H9 (cell line): ENCODE results near the gene HS1BP3. TPM values are rescaled to one million over a fixed set of nuclear protein-coding genes. Genes with fewer than 3 reads are reported as not detected.

ENCODE experiments used
- DNase-seq: peaks from one replicate; pipeline ENCODE4 v3.0.0-alpha.2; 2017
- H2AFZ ChIP-seq: one replicate; pipeline ENCODE4 v1.6.1; 2013; ENCODE audit warnings: mild to moderate bottlenecking, low read length, control low read depth, moderate library complexity
- H2AK5ac ChIP-seq: 2 replicates; pipeline ENCODE4 v1.6.1; 2013; ENCODE audit warnings: low read length, control low read depth, mixed read lengths; ENCODE audit not compliant: insufficient read length
- H2BK120ac ChIP-seq: one replicate; pipeline ENCODE4 v1.6.1; 2013; ENCODE audit warnings: low read depth, mild to moderate bottlenecking, low read length, control low read depth, inconsistent platforms; ENCODE audit not compliant: poor library complexity, severe bottlenecking
- H2BK12ac ChIP-seq: 2 replicates; pipeline ENCODE4 v1.6.1; 2013; ENCODE audit warnings: low read length, control low read depth, mixed read lengths, low read depth; ENCODE audit not compliant: insufficient read length
- H2BK15ac ChIP-seq: 2 replicates; pipeline ENCODE4 v1.6.1; 2013; ENCODE audit warnings: low read depth, low read length, control low read depth
- H2BK20ac ChIP-seq: one replicate; pipeline ENCODE4 v1.6.1; 2013; ENCODE audit warnings: low read depth, mild to moderate bottlenecking, low read length, control low read depth, inconsistent platforms; ENCODE audit not compliant: poor library complexity, severe bottlenecking
- H2BK5ac ChIP-seq: 2 replicates; pipeline ENCODE4 v1.6.1; 2013; ENCODE audit warnings: low read length, control low read depth, mixed read lengths; ENCODE audit not compliant: insufficient read length
- H3K14ac ChIP-seq: 2 replicates; pipeline ENCODE4 v1.6.1; 2013; ENCODE audit warnings: low read length, control low read depth; ENCODE audit not compliant: insufficient read depth
- H3K18ac ChIP-seq: 2 replicates; pipeline ENCODE4 v1.6.1; 2013; ENCODE audit warnings: low read depth, mild to moderate bottlenecking, mixed read lengths, low read length, control low read depth; ENCODE audit not compliant: insufficient read length
- H3K23ac ChIP-seq: 2 replicates; pipeline ENCODE4 v1.6.1; 2013; ENCODE audit warnings: low read length, control low read depth, mixed read lengths, low read depth; ENCODE audit not compliant: insufficient read length
- H3K23me2 ChIP-seq: 2 replicates; pipeline ENCODE4 v1.6.1; 2013; ENCODE audit warnings: low read depth, mild to moderate bottlenecking, mixed read lengths, low read length, control low read depth; ENCODE audit not compliant: insufficient read length, poor library complexity, severe bottlenecking
- H3K27ac ChIP-seq: 2 replicates; pipeline ENCODE4 v1.5.1; 2013; ENCODE audit warnings: low read length, control low read depth, mixed read lengths, low read depth; ENCODE audit not compliant: insufficient read length
- H3K27me3 ChIP-seq: 2 replicates; pipeline ENCODE4 v1.6.1; 2013; ENCODE audit warnings: low read length, control low read depth, inconsistent platforms; ENCODE audit not compliant: insufficient read depth
- H3K4ac ChIP-seq: 2 replicates; pipeline ENCODE4 v1.6.1; 2013; ENCODE audit warnings: low read depth, mild to moderate bottlenecking, control low read depth, inconsistent platforms, low read length, moderate library complexity
- H3K4me1 ChIP-seq: 2 replicates; pipeline ENCODE4 v1.6.1; 2013; ENCODE audit warnings: low read length, control low read depth, inconsistent platforms; ENCODE audit not compliant: insufficient read depth
- H3K4me2 ChIP-seq: 2 replicates; pipeline ENCODE4 v1.6.1; 2013; ENCODE audit warnings: low read length, control low read depth, mixed read lengths; ENCODE audit not compliant: insufficient read length, insufficient read depth
- H3K56ac ChIP-seq: 2 replicates; pipeline ENCODE4 v1.6.1; 2013; ENCODE audit warnings: low read depth, mild to moderate bottlenecking, mixed read lengths, low read length, control low read depth; ENCODE audit not compliant: insufficient read length
- H3K79me1 ChIP-seq: 2 replicates; pipeline ENCODE4 v1.6.1; 2013; ENCODE audit warnings: low read depth, mild to moderate bottlenecking, moderate library complexity, low read length, control low read depth, inconsistent platforms; ENCODE audit not compliant: insufficient read depth, poor library complexity, severe bottlenecking
- H3K79me2 ChIP-seq: 2 replicates; pipeline ENCODE4 v1.6.1; 2013; ENCODE audit warnings: low read length, control low read depth, inconsistent platforms; ENCODE audit not compliant: insufficient read depth
- H3K9ac ChIP-seq: 2 replicates; pipeline ENCODE4 v1.6.1; 2013; ENCODE audit warnings: low read length, control low read depth, mixed read lengths; ENCODE audit not compliant: insufficient read length; ENCODE audit errors: extremely low read depth
- H3K9me3 ChIP-seq: one replicate; pipeline ENCODE4 v1.6.1; 2013; ENCODE audit warnings: low read depth, low read length, inconsistent platforms; ENCODE audit not compliant: control insufficient read depth
- H3T11ph ChIP-seq: one replicate; pipeline ENCODE4 v1.6.1; 2013; ENCODE audit warnings: mild to moderate bottlenecking, low read length, control low read depth, inconsistent platforms
- H4K20me1 ChIP-seq: one replicate; pipeline ENCODE4 v1.6.1; 2013; ENCODE audit not compliant: control insufficient read depth, insufficient read length, insufficient read depth
- H4K5ac ChIP-seq: 2 replicates; pipeline ENCODE4 v1.6.1; 2013; ENCODE audit warnings: low read depth, mild to moderate bottlenecking, mixed read lengths, low read length, control low read depth; ENCODE audit not compliant: insufficient read length
- H4K8ac ChIP-seq: replicated peaks from 2 replicates; pipeline ENCODE4 v1.6.1; 2013; ENCODE audit warnings: low read length, control low read depth, mixed read lengths, low read depth; ENCODE audit not compliant: insufficient read length
- H4K91ac ChIP-seq: 2 replicates; pipeline ENCODE4 v1.6.1; 2013; ENCODE audit warnings: low read depth, mild to moderate bottlenecking, moderate library complexity, mixed read lengths, low read length, control low read depth; ENCODE audit not compliant: insufficient read length
- H3K27ac Mint-ChIP-seq, 3 experiments: 2 replicates in 2 of 3; 3 replicates in 1 of 3; pipeline ENCODE4 v1.8.0; 2020 to 2021; ENCODE audit warnings: mixed read lengths in 3 of 3, mild to moderate bottlenecking in 1 of 3, moderate library complexity in 1 of 3
- H3K27me3 Mint-ChIP-seq: 2 replicates; pipeline ENCODE4 v1.8.0; 2021; ENCODE audit warnings: low read depth, mild to moderate bottlenecking, moderate library complexity, mixed read lengths
- H3K36me3 Mint-ChIP-seq, 3 experiments: 2 replicates in 2 of 3; 3 replicates in 1 of 3; pipeline ENCODE4 v1.8.0; 2020 to 2021; ENCODE audit warnings: low read depth in 3 of 3, mixed read lengths in 3 of 3; ENCODE audit not compliant: insufficient read depth in 1 of 3
- H3K4me1 Mint-ChIP-seq, 2 experiments: 2 replicates each; pipeline ENCODE4 v1.8.0; 2020; ENCODE audit warnings: mixed read lengths in 2 of 2
- H3K4me3 Mint-ChIP-seq, 2 experiments: 2 replicates in 1 of 2; 3 replicates in 1 of 2; pipeline ENCODE4 v1.8.0; 2020 to 2021; ENCODE audit warnings: mild to moderate bottlenecking in 2 of 2, mixed read lengths in 2 of 2, moderate library complexity in 1 of 2
- H3K9me3 Mint-ChIP-seq, 2 experiments: 2 replicates in 1 of 2; 3 replicates in 1 of 2; pipeline ENCODE4 v1.8.0; 2020; ENCODE audit warnings: mild to moderate bottlenecking in 2 of 2, mixed read lengths in 2 of 2, moderate library complexity in 1 of 2
- WGBS: extraction: QIAGEN DNeasy Blood & Tissue Kit; methylation state at CpG from one replicate; pipeline ENCODE4 v1.1.7; 2013; ENCODE audit warnings: missing lambda C conversion rate, low lambda C conversion rate, mixed read lengths; ENCODE audit not compliant: insufficient read length; ENCODE audit errors: extremely low coverage; 5-methylcytosine and 5-hydroxymethylcytosine counted together
- total RNA-seq: library from RNA; stranded (reverse); gene quantifications from 2 replicates; pipeline ENCODE4 v1.2.1, GENCODE V29; 2021
- TF ChIP-seq, protein P1 (sequence below): fragments of 200-600 bp; sonication (generic); conservative IDR thresholded peaks from 3 replicates; pipeline ENCODE4 v1.8.0; 2021; ENCODE audit warnings: antibody characterized with exemption, mild to moderate bottlenecking

The HS1BP3 gene
- total RNA-seq, 1 experiment from 2014 or later, result 11.1 TPM

DNA sequence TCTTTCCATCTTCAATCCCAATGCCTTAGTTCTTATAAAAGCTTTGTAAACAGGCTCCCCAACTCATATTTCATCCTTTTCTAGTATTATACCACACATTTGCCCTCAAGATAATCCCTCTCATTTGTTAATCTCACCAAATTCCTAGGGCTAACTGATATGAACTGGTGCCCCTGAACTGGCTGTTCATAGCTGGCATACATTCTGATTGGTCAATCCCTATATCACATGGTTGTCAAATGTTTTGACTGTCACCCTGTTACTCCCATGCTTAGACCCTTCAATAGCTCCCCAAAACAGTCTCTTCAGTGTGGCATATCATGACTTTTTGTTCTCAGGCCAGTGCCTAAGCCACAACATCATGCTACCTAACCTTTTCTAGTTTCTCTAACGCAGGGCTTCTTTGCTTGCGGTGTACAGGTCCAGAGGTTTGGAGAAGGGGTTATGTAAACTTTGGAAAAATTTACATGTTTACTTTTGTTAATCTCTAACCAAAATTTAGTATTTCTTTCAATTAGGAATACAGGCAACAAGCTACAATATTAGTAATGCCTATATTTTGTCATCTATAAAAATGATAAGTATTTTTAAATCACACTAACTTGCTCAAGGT, 46.5 kb upstream of the HS1BP3 start:
- no peak overlapping the region for H3K23ac ChIP-seq
- H2AFZ ChIP-seq, result no peak overlapping the region
- no peak overlapping the region for H3K4ac ChIP-seq
- Mint-ChIP-seq H3K4me3 (no peak overlapping the region), H3K27ac (no peak overlapping the region), H3K27me3 (no peaks in the 10 kb centered on the region), H3K36me3 (peaks cover 0 to 2% (median 0%) of the 10 kb centered on the region in 3 experiments; a peak in 2 of 7 replicates), H3K4me1 (no peaks in the 10 kb centered on the region), H3K9me3 (no peaks in the 10 kb centered on the region; a peak in 1 of 5 replicates)
- H4K91ac ChIP-seq, result no peak overlapping the region
- no peak overlapping the region for H3K4me2 ChIP-seq
- no peak overlapping the region for H4K8ac ChIP-seq
- H3K18ac ChIP-seq, result no peak overlapping the region
- TF ChIP-seq, protein P1, sequence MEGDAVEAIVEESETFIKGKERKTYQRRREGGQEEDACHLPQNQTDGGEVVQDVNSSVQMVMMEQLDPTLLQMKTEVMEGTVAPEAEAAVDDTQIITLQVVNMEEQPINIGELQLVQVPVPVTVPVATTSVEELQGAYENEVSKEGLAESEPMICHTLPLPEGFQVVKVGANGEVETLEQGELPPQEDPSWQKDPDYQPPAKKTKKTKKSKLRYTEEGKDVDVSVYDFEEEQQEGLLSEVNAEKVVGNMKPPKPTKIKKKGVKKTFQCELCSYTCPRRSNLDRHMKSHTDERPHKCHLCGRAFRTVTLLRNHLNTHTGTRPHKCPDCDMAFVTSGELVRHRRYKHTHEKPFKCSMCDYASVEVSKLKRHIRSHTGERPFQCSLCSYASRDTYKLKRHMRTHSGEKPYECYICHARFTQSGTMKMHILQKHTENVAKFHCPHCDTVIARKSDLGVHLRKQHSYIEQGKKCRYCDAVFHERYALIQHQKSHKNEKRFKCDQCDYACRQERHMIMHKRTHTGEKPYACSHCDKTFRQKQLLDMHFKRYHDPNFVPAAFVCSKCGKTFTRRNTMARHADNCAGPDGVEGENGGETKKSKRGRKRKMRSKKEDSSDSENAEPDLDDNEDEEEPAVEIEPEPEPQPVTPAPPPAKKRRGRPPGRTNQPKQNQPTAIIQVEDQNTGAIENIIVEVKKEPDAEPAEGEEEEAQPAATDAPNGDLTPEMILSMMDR, result no peak
- H3K56ac ChIP-seq, result no peak overlapping the region
- H3K9ac ChIP-seq, result no peak overlapping the region
- no peaks in the 10 kb centered on the region for H3K79me1 ChIP-seq
- no peak overlapping the region for H4K5ac ChIP-seq
- H3K79me2 ChIP-seq, result no peaks in the 10 kb centered on the region
- no peaks in the 10 kb centered on the region for H3K4me1 ChIP-seq
- no peaks in the 10 kb centered on the region for H3K9me3 ChIP-seq
- H2BK12ac ChIP-seq, result no peak overlapping the region
- WGBS, result no CpG with 5 or more reads among the region's 2 CpGs
- H2BK120ac ChIP-seq, result no peak overlapping the region
- H4K20me1 ChIP-seq, result no peaks in the 10 kb centered on the region
- H3K27me3 ChIP-seq, result no peaks in the 10 kb centered on the region
- no peak overlapping the region for H2BK15ac ChIP-seq
- H2AK5ac ChIP-seq, result no peak overlapping the region
- H3T11ph ChIP-seq, result no peak overlapping the region
- no peaks in the 10 kb centered on the region for H3K23me2 ChIP-seq
- no peak overlapping the region for H2BK5ac ChIP-seq
- no peak overlapping the region for H3K27ac ChIP-seq
- H3K14ac ChIP-seq, result no peak overlapping the region
- H2BK20ac ChIP-seq, result no peak overlapping the region
- DNase-seq, result no peak
